ENCODE results near the gene CYP46A1. TPM values are rescaled to one million over a fixed set of nuclear protein-coding genes. Genes with fewer than 3 reads are reported as not detected.

The CYP46A1 gene
- total RNA-seq, 1 donor from 2014 or later = 1.1 TPM

DNA sequence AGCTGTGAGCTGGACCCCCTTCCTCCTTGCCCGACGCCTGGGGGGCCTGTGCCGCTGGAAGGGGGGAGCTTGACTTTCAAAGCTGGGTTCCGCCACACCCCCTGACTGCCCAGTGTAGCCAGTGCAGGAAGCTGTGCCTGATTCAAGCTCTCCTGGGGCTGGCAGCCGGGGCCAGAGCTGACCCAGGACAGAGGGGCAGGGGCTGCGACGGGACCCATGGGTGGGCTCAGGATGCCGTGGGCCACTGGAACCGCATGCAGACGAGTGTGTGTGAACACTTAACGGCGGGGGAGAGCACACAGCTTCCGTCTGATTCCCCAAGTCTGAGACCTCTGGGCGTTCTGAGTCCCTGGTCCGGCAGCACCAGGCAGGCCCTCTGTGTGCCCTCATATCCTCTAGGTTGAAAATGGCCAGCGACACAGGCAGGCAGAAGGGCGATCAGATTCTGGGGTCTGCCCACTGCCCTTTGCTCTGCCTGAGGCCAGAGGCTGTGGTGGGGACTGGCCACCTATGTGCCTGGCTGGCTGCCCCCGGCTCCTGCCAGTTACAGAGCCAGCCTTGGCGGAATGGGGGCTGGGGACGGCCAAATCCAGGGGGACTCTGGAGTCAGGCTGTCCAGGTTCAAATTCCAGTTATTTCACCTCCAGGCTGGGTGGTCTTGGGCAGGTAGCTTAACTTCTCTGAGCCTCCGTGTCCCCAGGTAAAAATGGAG lies 54.0 kb downstream of the CYP46A1 start:
- H3K4me2 ChIP-seq = no peak overlapping the region
- H3K4me3 ChIP-seq = no peak overlapping the region
- no peaks in the 10 kb centered on the region for H3K27me3 ChIP-seq
- H3K79me2 ChIP-seq (ENCODE audit: low read depth) = no peaks in the 10 kb centered on the region
- no peak overlapping the region for H3K9ac ChIP-seq
- H3K9me3 Mint-ChIP-seq = no peaks in the 10 kb centered on the region
- no peaks in the 10 kb centered on the region for H3K36me3 Mint-ChIP-seq
- no peaks in the 10 kb centered on the region for H3F3A ChIP-seq (ENCODE audit: low read depth)
- H3K4me3 Mint-ChIP-seq = no peak overlapping the region
- no peaks in the 10 kb centered on the region for H3K4me1 ChIP-seq
- TF ChIP-seq EZH2 (IDR thresholded peaks at IDR 0.05) (no peak), EZH2phosphoT487 (IDR thresholded peaks at IDR 0.05) (no peak)
- TF ChIP-seq, protein P1, sequence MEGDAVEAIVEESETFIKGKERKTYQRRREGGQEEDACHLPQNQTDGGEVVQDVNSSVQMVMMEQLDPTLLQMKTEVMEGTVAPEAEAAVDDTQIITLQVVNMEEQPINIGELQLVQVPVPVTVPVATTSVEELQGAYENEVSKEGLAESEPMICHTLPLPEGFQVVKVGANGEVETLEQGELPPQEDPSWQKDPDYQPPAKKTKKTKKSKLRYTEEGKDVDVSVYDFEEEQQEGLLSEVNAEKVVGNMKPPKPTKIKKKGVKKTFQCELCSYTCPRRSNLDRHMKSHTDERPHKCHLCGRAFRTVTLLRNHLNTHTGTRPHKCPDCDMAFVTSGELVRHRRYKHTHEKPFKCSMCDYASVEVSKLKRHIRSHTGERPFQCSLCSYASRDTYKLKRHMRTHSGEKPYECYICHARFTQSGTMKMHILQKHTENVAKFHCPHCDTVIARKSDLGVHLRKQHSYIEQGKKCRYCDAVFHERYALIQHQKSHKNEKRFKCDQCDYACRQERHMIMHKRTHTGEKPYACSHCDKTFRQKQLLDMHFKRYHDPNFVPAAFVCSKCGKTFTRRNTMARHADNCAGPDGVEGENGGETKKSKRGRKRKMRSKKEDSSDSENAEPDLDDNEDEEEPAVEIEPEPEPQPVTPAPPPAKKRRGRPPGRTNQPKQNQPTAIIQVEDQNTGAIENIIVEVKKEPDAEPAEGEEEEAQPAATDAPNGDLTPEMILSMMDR (IDR thresholded peaks at IDR 0.05) = no peak
- no peak overlapping the region for H3K27ac Mint-ChIP-seq
- no peaks in the 10 kb centered on the region for H4K20me1 ChIP-seq (ENCODE audit: low read depth)
- peaks cover 13% of the 10 kb centered on the region for H3K4me1 Mint-ChIP-seq
- no peaks in the 10 kb centered on the region for H3K36me3 ChIP-seq
- H3K27me3 Mint-ChIP-seq (ENCODE audit: insufficient read depth, low read depth) = peaks cover 12% of the 10 kb centered on the region
- no peak overlapping the region for H3K27ac ChIP-seq
- H3K9me3 ChIP-seq (ENCODE audit: low read depth) = no peaks in the 10 kb centered on the region
- DNase-seq (ENCODE audit: low spot score) = no peak
- no peak overlapping the region for H2AFZ ChIP-seq (replicated peaks)

DNA sequence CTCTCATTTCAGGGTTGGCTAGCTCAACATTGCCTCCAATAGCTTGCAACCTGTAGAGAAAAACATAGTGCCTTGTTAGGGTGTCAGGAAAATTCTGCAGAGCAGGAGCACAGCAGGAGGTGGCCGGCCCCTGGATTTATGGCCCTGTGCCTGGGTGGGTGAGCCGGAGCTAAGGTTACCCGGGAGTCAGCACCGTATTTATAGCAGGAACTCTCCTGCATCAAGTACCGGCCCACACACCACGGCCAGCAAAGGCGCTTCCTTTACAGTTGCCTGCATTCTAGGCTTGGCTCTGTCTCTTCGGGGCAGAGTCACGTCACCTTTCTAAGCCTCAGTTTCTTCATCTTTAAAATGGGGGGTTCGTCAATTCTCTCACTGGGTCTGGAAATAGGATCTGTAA lies 56.3 kb downstream of the CYP46A1 start:
- H3K27me3 Mint-ChIP-seq (ENCODE audit: insufficient read depth, low read depth) = peaks cover 9% of the 10 kb centered on the region
- no peaks in the 10 kb centered on the region for H3K36me3 Mint-ChIP-seq

GRCh38 chr14:99741227-99741976 lies 57.3 kb downstream of the CYP46A1 start:
- H3K9me3 ChIP-seq (ENCODE audit: low read depth) = no peaks in the 10 kb centered on the region
- no peaks in the 10 kb centered on the region for H3K79me2 ChIP-seq (ENCODE audit: low read depth)
- no peaks in the 10 kb centered on the region for H3F3A ChIP-seq (ENCODE audit: low read depth)
- no peaks in the 10 kb centered on the region for H3K27me3 ChIP-seq
- no peaks in the 10 kb centered on the region for H3K36me3 ChIP-seq
- peaks cover 9% of the 10 kb centered on the region for H3K27me3 Mint-ChIP-seq (ENCODE audit: insufficient read depth, low read depth)
- no peak overlapping the region for H3K9ac ChIP-seq
- no peak overlapping the region for H2AFZ ChIP-seq (replicated peaks)
- H3K4me1 Mint-ChIP-seq = peaks cover 23% of the 10 kb centered on the region
- H3K4me3 Mint-ChIP-seq = no peak overlapping the region
- H3K27ac ChIP-seq = no peak overlapping the region
- TF ChIP-seq, protein P1 (IDR thresholded peaks at IDR 0.05) = no peak
- TF ChIP-seq EZH2phosphoT487 (IDR thresholded peaks at IDR 0.05) = no peak
- TF ChIP-seq EZH2 (IDR thresholded peaks at IDR 0.05) = no peak
- no peak overlapping the region for H3K4me3 ChIP-seq
- H3K36me3 Mint-ChIP-seq = no peaks in the 10 kb centered on the region
- no peaks in the 10 kb centered on the region for H3K9me3 Mint-ChIP-seq
- H3K4me1 ChIP-seq = peaks cover 8% of the 10 kb centered on the region
- no peaks in the 10 kb centered on the region for H4K20me1 ChIP-seq (ENCODE audit: low read depth)
- H3K4me2 ChIP-seq = no peak overlapping the region
- DNase-seq (ENCODE audit: low spot score) = no peak
- H3K27ac Mint-ChIP-seq = peak overlapping the region; percentile 57

More for the DNA sequence above, 56.3 kb downstream of the CYP46A1 start:
- Histone ChIP-seq H2AFZ (replicated peaks) (no peak overlapping the region), H3K27me3 (no peaks in the 10 kb centered on the region), H3K79me2 (ENCODE audit: low read depth) (no peaks in the 10 kb centered on the region), H3K27ac (no peak overlapping the region), H3F3A (ENCODE audit: low read depth) (no peaks in the 10 kb centered on the region), H3K36me3 (no peaks in the 10 kb centered on the region), H3K4me2 (no peak overlapping the region), H3K9me3 (ENCODE audit: low read depth) (no peaks in the 10 kb centered on the region), H4K20me1 (ENCODE audit: low read depth) (no peaks in the 10 kb centered on the region), H3K4me3 (no peak overlapping the region), H3K9ac (no peak overlapping the region), H3K4me1 (peaks cover 7% of the 10 kb centered on the region)
- DNase-seq (ENCODE audit: low spot score) = no peak
- no peak overlapping the region for H3K4me3 Mint-ChIP-seq
- H3K9me3 Mint-ChIP-seq = no peaks in the 10 kb centered on the region
- H3K4me1 Mint-ChIP-seq = peaks cover 23% of the 10 kb centered on the region
- no peak overlapping the region for H3K27ac Mint-ChIP-seq
- no peak for TF ChIP-seq EZH2phosphoT487 (IDR thresholded peaks at IDR 0.05)

DNA sequence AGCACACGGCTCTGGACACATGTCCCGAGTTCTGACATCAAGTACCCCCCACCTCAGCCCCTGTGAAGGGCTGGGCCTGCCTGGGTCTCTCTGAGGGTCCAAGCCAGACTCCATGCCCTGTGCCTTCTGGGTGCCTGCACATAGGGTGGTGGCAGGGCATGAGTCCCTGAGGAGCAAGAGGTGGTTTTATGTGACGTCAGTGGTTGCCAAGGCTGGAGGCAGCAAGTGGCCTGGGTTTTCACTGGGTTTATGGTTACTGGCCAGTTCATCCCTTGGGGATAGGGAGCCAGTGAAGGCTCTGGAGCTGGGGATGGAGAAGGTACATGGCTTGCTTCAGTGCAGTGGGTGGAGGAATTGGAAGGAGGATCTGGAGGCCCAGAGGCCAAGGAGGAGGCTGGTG lies 58.0 kb downstream of the CYP46A1 start:
- Mint-ChIP-seq H3K9me3 (no peaks in the 10 kb centered on the region), H3K4me1 (peaks cover 18% of the 10 kb centered on the region), H3K27ac (peak overlapping the region; percentile 81), H3K4me3 (no peak overlapping the region), H3K36me3 (no peaks in the 10 kb centered on the region), H3K27me3 (ENCODE audit: insufficient read depth, low read depth) (peaks cover 9% of the 10 kb centered on the region)
- no peaks in the 10 kb centered on the region for H3F3A ChIP-seq (ENCODE audit: low read depth)
- H3K79me2 ChIP-seq (ENCODE audit: low read depth) = no peaks in the 10 kb centered on the region
- H3K27me3 ChIP-seq = no peaks in the 10 kb centered on the region
- no peaks in the 10 kb centered on the region for H3K9me3 ChIP-seq (ENCODE audit: low read depth)
- DNase-seq (ENCODE audit: low spot score) = no peak
- H3K9ac ChIP-seq = no peak overlapping the region
- H4K20me1 ChIP-seq (ENCODE audit: low read depth) = no peaks in the 10 kb centered on the region
- H3K4me3 ChIP-seq = no peak overlapping the region
- no peak for TF ChIP-seq EZH2 (IDR thresholded peaks at IDR 0.05)
- TF ChIP-seq EZH2phosphoT487 (IDR thresholded peaks at IDR 0.05) = no peak
- TF ChIP-seq, protein P1 (IDR thresholded peaks at IDR 0.05) = no peak
- H3K27ac ChIP-seq = no peak overlapping the region
- H3K4me2 ChIP-seq = no peak overlapping the region
- peaks cover 11% of the 10 kb centered on the region for H3K4me1 ChIP-seq
- H2AFZ ChIP-seq (replicated peaks) = no peak overlapping the region
- H3K36me3 ChIP-seq = no peaks in the 10 kb centered on the region

All from neural progenitor cell (in vitro differentiated cells).